Fibroblast of pulmonary artery (primary cell): Measurements from ENCODE around the gene COL13A1.

ENCODE experiments used
- DNase-seq: peaks from one replicate; pipeline ENCODE4 v3.0.0-alpha.2; 2010; ENCODE audit warnings: low read depth
- H3K4me3 ChIP-seq: replicated peaks from 2 replicates; pipeline ENCODE4 v1.5.1; 2011; ENCODE audit warnings: low read depth, mild to moderate bottlenecking, control low read depth, low read length, moderate library complexity
- CTCF ChIP-seq: IDR thresholded peaks from 2 replicates; pipeline ENCODE4 v1.5.1; 2011; ENCODE audit warnings: mild to moderate bottlenecking, control low read depth, low read length, inconsistent platforms; ENCODE audit errors: missing control alignments

The COL13A1 gene

GRCh38 chr10:69772933-69773704 is 28.6 kb upstream of the COL13A1 start:
- TF ChIP-seq CTCF, result no peak
- DNase-seq, result no peak
- H3K4me3 ChIP-seq, result no peak overlapping the region

- H3K4me3 ChIP-seq, result no peak overlapping the region
- no peak for DNase-seq
- no peak for TF ChIP-seq CTCF
Measured at GRCh38 chr10:69774596-69774995, 27.1 kb upstream of the COL13A1 start.

- no peak overlapping the region for H3K4me3 ChIP-seq
- DNase-seq, result no peak
- TF ChIP-seq CTCF, result no peak
Measured at GRCh38 chr10:69780077-69780476, 21.6 kb upstream of the COL13A1 start.

- TF ChIP-seq CTCF, result no peak
- no peak overlapping the region for H3K4me3 ChIP-seq
- DNase-seq, result no peak
Measured at GRCh38 chr10:69781576-69781975, 20.1 kb upstream of the COL13A1 start.

- TF ChIP-seq CTCF, result no peak
- DNase-seq, result no peak
- no peak overlapping the region for H3K4me3 ChIP-seq
Measured at GRCh38 chr10:69783515-69783914, 18.2 kb upstream of the COL13A1 start.

GRCh38 chr10:69786791-69787190 is 14.9 kb upstream of the COL13A1 start:
- peak; percentile 79 for DNase-seq
- peak; percentile 55 for TF ChIP-seq CTCF
- no peak overlapping the region for H3K4me3 ChIP-seq

GRCh38 chr10:69787681-69788080 is 14.0 kb upstream of the COL13A1 start:
- H3K4me3 ChIP-seq, result no peak overlapping the region
- no peak for TF ChIP-seq CTCF
- DNase-seq, result no peak
